ENCODE data around the gene BDH1.
A peak's percentile ranks its signal among the peaks of the same experiment; 100 is the strongest.
"Not testable (repeated sequence)": the region's sequence is repeated elsewhere in the genome, so short reads cannot be mapped to it uniquely, and the experiment has no call there.

The BDH1 gene

GRCh38 chr3:197520311-197521276 lies 35.2 kb downstream of the BDH1 start:
- no peak for DNase-seq

- DNase-seq = no peak
Measured at GRCh38 chr3:197519801-197520211, 36.0 kb downstream of the BDH1 start.

- no peak for DNase-seq
Measured at GRCh38 chr3:197518881-197519421, 36.8 kb downstream of the BDH1 start.

- not testable (repeated sequence) for DNase-seq
Measured at GRCh38 chr3:197517922-197518683, 37.7 kb downstream of the BDH1 start.

GRCh38 chr3:197516890-197517606 lies 38.7 kb downstream of the BDH1 start:
- not testable (repeated sequence) for DNase-seq

GRCh38 chr3:197516517-197516889 lies 39.3 kb downstream of the BDH1 start:
- DNase-seq = no peak

- DNase-seq = no peak
Measured at GRCh38 chr3:197514786-197515355, 40.9 kb downstream of the BDH1 start.

GRCh38 chr3:197513953-197514785 lies 41.6 kb downstream of the BDH1 start:
- DNase-seq = no peak

GRCh38 chr3:197512691-197513571 lies 42.8 kb downstream of the BDH1 start:
- DNase-seq = no peak

GRCh38 chr3:197511853-197512635 lies 43.7 kb downstream of the BDH1 start:
- DNase-seq = no peak

GRCh38 chr3:197511130-197511529 lies 44.6 kb downstream of the BDH1 start:
- no peak for DNase-seq

- DNase-seq = no peak
Measured at GRCh38 chr3:197510642-197511018, 45.1 kb downstream of the BDH1 start.

GRCh38 chr3:197508924-197509775 lies 46.6 kb downstream of the BDH1 start:
- no peak for DNase-seq

- peak; percentile 26 for DNase-seq
Measured at GRCh38 chr3:197508461-197508860, 47.3 kb downstream of the BDH1 start.

- DNase-seq = no peak
Measured at GRCh38 chr3:197508051-197508451, 47.7 kb downstream of the BDH1 start.

- DNase-seq = no peak
Measured at GRCh38 chr3:197507541-197507940, 48.2 kb downstream of the BDH1 start.

- DNase-seq = no peak
Measured at GRCh38 chr3:197507081-197507480, 48.7 kb downstream of the BDH1 start.

- no peak for DNase-seq
Measured at GRCh38 chr3:197505796-197506548, 49.8 kb downstream of the BDH1 start.

Measured in NCI-H345 (cell line).